ENCODE results near the gene MKKS.

Gene MKKS

DNA sequence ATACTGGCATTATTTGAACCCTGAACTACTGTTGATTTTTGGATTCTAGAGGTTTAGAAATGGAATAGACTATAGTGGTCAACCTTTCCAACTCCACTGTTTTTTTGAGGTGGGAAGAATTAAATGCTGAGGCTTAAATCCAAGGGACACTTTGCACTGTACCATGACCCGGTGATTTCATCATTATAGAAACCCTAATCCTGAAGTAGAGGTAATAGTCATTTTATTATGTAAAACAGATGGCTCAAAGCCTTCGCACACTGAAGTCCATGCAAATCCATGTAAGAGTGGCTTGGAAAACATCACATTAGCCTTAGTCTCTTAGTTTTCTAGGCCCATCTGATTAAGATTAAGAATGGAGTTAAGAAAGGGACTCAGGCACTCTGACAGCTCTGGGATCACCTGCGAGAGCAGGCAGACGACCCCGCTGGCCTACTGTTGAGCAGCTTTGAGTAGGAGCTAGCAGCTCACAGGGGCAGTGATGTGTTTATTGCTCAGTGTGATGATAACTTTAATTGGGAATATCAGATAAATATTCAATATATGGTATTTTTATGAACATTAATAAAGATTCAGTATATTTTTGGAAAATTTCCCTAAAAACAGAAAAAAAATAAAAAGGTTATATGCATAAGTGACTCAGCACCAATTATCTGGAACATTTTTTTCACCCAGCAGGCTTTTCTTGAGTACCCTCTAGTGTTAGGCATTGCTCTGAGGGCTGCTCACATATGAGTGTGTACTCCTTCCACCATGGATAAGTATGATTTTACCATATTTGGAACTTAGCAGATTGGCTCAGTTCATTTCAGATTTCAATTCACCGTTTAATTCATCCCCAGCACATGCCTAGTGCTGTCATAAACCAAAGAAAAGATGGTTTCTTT is 14.5 kb upstream of the MKKS start:
- Histone ChIP-seq H3K36me3 (ENCODE audit: control insufficient read depth, insufficient read depth, low read length) (no peaks in the 10 kb centered on the region), H3K4me3 (ENCODE audit: low read depth, low read length) (no peak overlapping the region), H3K9me3 (ENCODE audit: control insufficient read depth, insufficient read depth, low read length) (no peaks in the 10 kb centered on the region), H3K9ac (ENCODE audit: low read depth, low read length) (no peak overlapping the region), H3K27me3 (ENCODE audit: control insufficient read depth, insufficient read depth, low read length) (no peaks in the 10 kb centered on the region), H3K4me1 (ENCODE audit: control insufficient read depth, insufficient read depth, low read length) (no peaks in the 10 kb centered on the region)

DNA sequence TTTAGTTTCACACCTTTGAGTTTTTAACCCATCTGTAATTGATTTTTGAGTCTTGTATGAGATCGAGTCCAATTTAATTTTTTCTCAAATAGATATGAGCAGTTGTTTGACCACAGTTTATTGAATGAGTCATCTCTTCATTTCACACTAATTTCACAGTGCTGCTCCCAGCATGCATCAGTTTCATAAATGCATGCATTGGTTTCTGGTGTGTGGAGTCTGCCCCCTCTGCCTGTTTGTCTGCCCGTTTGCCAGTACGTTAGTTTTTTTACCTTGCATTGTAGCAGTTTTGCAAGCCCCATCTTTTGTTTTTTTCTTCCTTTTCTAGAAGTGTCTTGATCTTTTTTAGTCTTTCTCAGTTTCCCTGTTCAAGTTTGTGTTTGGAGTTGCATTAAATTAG is 13.0 kb upstream of the MKKS start:
- Histone ChIP-seq H3K4me1 (ENCODE audit: control insufficient read depth, insufficient read depth, low read length) (no peaks in the 10 kb centered on the region), H3K27me3 (ENCODE audit: control insufficient read depth, insufficient read depth, low read length) (no peaks in the 10 kb centered on the region), H3K9ac (ENCODE audit: low read depth, low read length) (no peak overlapping the region), H3K36me3 (ENCODE audit: control insufficient read depth, insufficient read depth, low read length) (no peaks in the 10 kb centered on the region), H3K9me3 (ENCODE audit: control insufficient read depth, insufficient read depth, low read length) (no peaks in the 10 kb centered on the region), H3K4me3 (ENCODE audit: low read depth, low read length) (no peak overlapping the region)

DNA sequence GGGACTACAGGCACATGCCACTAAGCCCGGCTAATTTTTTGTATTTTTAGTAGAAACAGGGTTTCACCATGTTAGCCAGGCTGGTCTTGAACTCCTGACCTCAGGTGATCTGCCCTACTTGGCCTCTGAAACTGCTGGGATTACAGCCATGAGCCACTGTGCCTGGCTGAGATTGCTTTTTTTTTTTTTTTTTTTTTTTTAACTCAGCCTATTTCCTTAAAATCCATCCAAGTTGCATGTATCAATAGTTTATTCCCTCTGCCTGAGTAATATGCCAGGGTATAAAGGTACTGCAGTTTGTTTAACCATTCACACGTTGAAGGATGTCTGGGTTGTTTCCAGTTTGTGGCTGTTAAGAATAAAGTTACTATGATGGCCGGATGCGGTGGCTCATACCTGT is 11.7 kb upstream of the MKKS start:
- H3K27me3 ChIP-seq (ENCODE audit: control insufficient read depth, insufficient read depth, low read length), result no peaks in the 10 kb centered on the region
- no peaks in the 10 kb centered on the region for H3K9me3 ChIP-seq (ENCODE audit: control insufficient read depth, insufficient read depth, low read length)
- H3K4me3 ChIP-seq (ENCODE audit: low read depth, low read length), result no peak overlapping the region
- no peaks in the 10 kb centered on the region for H3K36me3 ChIP-seq (ENCODE audit: control insufficient read depth, insufficient read depth, low read length)
- no peak overlapping the region for H3K9ac ChIP-seq (ENCODE audit: low read depth, low read length)
- H3K4me1 ChIP-seq (ENCODE audit: control insufficient read depth, insufficient read depth, low read length), result no peaks in the 10 kb centered on the region

DNA sequence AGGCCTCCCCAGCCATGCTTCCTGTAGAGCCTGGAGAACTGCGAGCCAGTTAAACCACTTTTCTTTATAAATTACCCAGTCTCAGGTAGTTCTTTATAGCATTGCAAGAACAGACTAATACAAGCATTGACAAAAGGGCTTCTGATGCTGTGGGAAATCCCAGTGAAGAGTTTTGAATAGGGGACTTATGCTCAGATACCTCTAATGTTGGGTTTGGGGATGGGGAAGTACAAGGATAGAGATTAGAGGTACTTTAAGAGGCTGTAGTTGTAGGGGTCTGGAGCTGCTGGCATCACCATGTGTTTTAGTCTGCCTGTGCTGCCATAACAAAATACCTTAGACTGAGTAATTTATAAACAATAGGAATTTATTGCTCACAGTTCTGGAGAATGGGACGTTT is 9.9 kb upstream of the MKKS start:
- Histone ChIP-seq H3K9ac (ENCODE audit: low read depth, low read length) (no peak overlapping the region), H3K27me3 (ENCODE audit: control insufficient read depth, insufficient read depth, low read length) (no peaks in the 10 kb centered on the region), H3K4me1 (ENCODE audit: control insufficient read depth, insufficient read depth, low read length) (no peaks in the 10 kb centered on the region), H3K4me3 (ENCODE audit: low read depth, low read length) (no peak overlapping the region), H3K36me3 (ENCODE audit: control insufficient read depth, insufficient read depth, low read length) (no peaks in the 10 kb centered on the region), H3K9me3 (ENCODE audit: control insufficient read depth, insufficient read depth, low read length) (no peaks in the 10 kb centered on the region)

DNA sequence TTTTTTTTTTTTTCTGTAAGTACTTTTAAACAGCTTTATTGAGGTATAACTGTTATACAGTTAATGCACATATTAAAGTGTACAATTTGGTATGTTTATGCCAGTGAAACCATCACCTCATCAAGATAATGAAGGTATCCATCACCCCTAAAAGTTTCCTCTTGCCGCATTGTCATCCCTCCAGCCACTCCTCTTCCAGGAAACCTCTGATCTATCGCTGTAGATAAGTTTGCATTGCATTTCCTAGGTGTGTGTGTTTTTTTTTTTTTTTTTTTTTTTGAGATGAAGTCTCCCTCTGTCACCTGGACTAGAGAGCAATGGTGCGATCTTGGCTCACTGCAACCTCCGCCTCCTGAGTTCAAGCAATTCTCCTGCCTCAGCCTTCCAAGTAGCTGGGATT is 4.2 kb upstream of the MKKS start:
- Histone ChIP-seq H3K9me3 (ENCODE audit: control insufficient read depth, insufficient read depth, low read length) (no peaks in the 10 kb centered on the region), H3K27me3 (ENCODE audit: control insufficient read depth, insufficient read depth, low read length) (no peaks in the 10 kb centered on the region), H3K4me1 (ENCODE audit: control insufficient read depth, insufficient read depth, low read length) (peaks cover 4% of the 10 kb centered on the region), H3K36me3 (ENCODE audit: control insufficient read depth, insufficient read depth, low read length) (no peaks in the 10 kb centered on the region), H3K9ac (ENCODE audit: low read depth, low read length) (no peak overlapping the region), H3K4me3 (ENCODE audit: low read depth, low read length) (no peak overlapping the region)

DNA sequence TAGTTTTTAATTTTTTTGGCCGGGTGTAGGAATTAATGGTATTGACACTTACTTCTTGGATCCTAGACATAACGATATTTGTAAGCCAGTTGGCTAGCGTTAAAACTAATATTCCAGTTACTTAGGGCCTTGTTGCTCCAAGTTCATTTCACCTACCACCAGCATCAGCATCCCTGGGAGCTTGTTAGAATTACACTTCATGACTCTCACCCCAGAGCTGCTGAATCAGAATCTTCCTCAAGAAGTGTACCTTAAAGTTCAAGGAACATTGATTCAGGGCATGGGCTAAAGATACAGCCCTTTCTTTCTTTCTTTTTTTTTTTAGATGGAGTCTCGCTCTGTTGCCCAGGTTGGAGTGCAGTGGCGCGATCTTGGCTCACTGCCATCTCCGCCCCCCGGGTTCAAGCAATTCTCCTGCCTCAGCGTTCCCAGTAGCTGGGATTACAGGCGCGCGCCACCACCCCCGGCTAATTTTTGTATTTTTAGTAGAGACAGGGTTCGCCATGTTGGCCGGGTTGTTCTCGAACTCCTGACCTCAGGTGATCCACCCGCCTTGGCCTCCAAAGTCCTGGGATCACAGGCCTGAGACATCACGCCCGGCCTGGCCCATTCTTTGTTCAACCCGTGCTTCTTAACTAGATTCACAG is 2.2 kb upstream of the MKKS start:
- Histone ChIP-seq H3K36me3 (ENCODE audit: control insufficient read depth, insufficient read depth, low read length) (no peaks in the 10 kb centered on the region), H3K9me3 (ENCODE audit: control insufficient read depth, insufficient read depth, low read length) (no peaks in the 10 kb centered on the region), H3K4me3 (ENCODE audit: low read depth, low read length) (peak overlapping the region; percentile 94), H3K27me3 (ENCODE audit: control insufficient read depth, insufficient read depth, low read length) (no peaks in the 10 kb centered on the region), H3K9ac (ENCODE audit: low read depth, low read length) (peak overlapping the region; percentile 63), H3K4me1 (ENCODE audit: control insufficient read depth, insufficient read depth, low read length) (peaks cover 10% of the 10 kb centered on the region)

DNA sequence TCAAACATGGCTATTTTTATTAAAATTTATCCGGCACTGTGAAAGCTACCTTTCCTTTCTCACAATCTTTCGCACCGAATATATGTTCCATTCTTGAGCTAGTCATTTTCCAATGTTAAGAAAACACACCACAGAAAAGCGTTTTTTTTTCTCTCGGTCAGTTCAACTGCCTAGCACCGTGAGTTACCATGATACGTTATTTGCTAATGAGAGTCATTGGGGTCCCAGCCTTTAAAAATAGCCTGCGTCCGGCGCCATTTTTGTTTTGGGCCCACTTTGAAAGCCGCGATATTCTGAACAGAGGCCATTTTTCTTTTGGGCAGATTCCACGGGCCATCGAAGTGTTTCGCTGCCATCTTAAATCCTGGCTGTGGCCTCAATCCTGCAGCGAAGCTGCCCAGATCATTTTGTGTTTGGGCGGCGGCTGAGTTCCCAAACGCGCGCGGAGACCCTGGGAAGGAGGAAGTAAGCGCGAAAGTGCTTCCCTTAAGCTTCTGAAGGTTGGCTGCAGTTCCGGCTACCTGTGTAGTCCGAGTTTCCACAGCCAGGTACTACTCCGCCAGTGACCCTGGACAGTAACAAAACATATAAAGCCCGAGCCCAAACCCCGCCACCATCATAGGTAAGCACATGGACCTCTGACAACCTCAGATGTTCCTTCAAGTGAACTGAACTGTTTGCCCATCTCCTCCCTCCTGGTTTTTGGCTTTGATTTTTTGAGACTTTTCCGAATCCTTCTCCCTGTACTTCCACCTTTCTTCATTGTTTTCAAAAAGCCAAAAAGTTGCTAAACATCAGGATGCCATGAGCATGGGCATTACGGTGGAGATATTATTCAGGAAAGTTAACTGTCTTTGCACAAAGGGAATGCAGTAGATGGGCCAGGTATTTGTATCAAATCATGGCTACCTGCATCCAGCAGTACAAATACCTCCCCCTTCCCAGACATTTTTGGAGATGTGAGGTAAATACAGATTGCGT is 1.1 kb upstream of the MKKS start, which contains the start of gene SLX4IP:
Gene SLX4IP (plus strand): TSS at position 474 of the 981 bp plus-strand sequence. CDS start 22,900 bp downstream, outside the sequence.
- H3K4me1 ChIP-seq (ENCODE audit: control insufficient read depth, insufficient read depth, low read length), result peaks cover 11% of the 10 kb centered on the region
- H3K9ac ChIP-seq (ENCODE audit: low read depth, low read length), result peak within 1 kb of the TSS; percentile 84
- H3K36me3 ChIP-seq (ENCODE audit: control insufficient read depth, insufficient read depth, low read length), result no peaks in the 10 kb centered on the region
- H3K27me3 ChIP-seq (ENCODE audit: control insufficient read depth, insufficient read depth, low read length), result no peaks in the 10 kb centered on the region
- peak within 1 kb of the TSS; percentile 94 for H3K4me3 ChIP-seq (ENCODE audit: low read depth, low read length)
- H3K9me3 ChIP-seq (ENCODE audit: control insufficient read depth, insufficient read depth, low read length), result no peaks in the 10 kb centered on the region

DNA sequence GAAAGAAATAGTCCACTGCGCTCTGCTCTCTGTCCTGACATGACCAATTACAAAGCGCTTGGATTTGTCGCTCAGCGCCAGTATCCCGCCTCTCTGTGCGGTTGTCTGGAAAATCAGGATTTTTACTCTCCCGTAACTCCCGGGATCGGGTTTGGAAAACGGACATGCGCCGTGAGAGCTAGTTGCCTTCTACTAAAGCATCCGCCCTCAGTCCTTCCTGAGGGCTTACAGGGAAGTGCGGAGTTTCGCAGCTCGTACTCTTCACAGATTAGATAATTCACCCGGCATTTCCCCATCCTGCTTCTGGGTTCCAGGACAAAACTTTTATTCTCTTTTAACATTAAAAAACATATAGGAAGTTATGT is 427 bp upstream of the MKKS start:
- H3K4me1 ChIP-seq (ENCODE audit: control insufficient read depth, insufficient read depth, low read length), result peaks cover 12% of the 10 kb centered on the region
- H3K27me3 ChIP-seq (ENCODE audit: control insufficient read depth, insufficient read depth, low read length), result no peaks in the 10 kb centered on the region
- H3K9ac ChIP-seq (ENCODE audit: low read depth, low read length), result peak overlapping the region; percentile 84
- peak overlapping the region; percentile 94 for H3K4me3 ChIP-seq (ENCODE audit: low read depth, low read length)
- no peaks in the 10 kb centered on the region for H3K9me3 ChIP-seq (ENCODE audit: control insufficient read depth, insufficient read depth, low read length)
- no peaks in the 10 kb centered on the region for H3K36me3 ChIP-seq (ENCODE audit: control insufficient read depth, insufficient read depth, low read length)

DNA sequence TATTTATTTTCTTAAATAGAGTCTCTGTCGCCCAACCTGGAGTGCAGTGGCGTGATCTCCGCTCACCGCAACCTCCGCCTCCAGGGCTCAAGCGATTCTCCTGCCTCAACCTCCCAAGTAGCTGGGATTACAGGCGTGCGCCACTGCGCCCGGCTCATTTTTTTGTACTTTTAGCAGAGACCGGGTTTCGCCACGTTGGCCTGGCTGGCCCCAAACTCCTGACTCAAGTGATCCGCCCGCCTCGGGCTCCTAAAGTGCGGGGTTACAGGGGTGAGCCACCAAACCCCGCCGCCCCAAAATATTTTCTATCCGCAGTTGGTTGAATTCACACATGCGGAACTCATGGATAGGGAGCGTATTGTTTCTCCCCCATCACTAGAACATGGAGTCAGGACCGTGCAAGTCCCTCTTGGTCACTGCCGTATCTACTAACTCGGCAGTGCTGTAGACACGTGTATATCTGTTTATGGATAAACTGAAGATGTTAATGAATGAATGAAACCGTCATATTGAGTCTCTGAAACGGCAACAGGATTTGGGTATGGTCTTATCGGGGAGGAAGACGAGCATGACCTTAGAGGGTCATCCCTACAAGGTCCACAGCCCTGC is 904 bp downstream of the MKKS start:
- H3K27me3 ChIP-seq (ENCODE audit: control insufficient read depth, insufficient read depth, low read length), result no peaks in the 10 kb centered on the region
- H3K4me3 ChIP-seq (ENCODE audit: low read depth, low read length), result peak overlapping the region; percentile 94
- H3K4me1 ChIP-seq (ENCODE audit: control insufficient read depth, insufficient read depth, low read length), result peaks cover 19% of the 10 kb centered on the region
- no peaks in the 10 kb centered on the region for H3K36me3 ChIP-seq (ENCODE audit: control insufficient read depth, insufficient read depth, low read length)
- peak overlapping the region; percentile 84 for H3K9ac ChIP-seq (ENCODE audit: low read depth, low read length)
- no peaks in the 10 kb centered on the region for H3K9me3 ChIP-seq (ENCODE audit: control insufficient read depth, insufficient read depth, low read length)

DNA sequence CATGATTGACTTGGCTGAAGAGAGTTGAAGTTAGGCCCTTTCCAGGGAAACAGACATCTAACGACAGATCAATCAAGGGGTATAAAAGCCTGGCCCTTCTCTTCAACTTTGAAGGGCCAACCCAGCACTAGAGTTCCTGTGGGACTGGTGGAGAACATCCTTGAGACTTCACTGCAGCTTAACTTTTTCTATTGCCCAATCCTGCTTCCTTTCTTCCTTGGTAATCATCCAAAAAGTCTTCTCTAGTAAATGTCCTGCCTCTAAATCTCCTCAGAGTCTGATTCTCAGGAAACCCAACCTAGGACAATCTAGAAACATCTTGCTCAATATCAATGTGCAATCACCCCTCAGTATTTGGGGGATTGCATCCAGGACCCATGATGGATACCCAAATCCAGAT is 1.9 kb downstream of the MKKS start:
- Histone ChIP-seq H3K36me3 (ENCODE audit: control insufficient read depth, insufficient read depth, low read length) (no peaks in the 10 kb centered on the region), H3K9ac (ENCODE audit: low read depth, low read length) (no peak overlapping the region), H3K4me1 (ENCODE audit: control insufficient read depth, insufficient read depth, low read length) (peaks cover 19% of the 10 kb centered on the region), H3K4me3 (ENCODE audit: low read depth, low read length) (no peak overlapping the region), H3K27me3 (ENCODE audit: control insufficient read depth, insufficient read depth, low read length) (no peaks in the 10 kb centered on the region), H3K9me3 (ENCODE audit: control insufficient read depth, insufficient read depth, low read length) (no peaks in the 10 kb centered on the region)

DNA sequence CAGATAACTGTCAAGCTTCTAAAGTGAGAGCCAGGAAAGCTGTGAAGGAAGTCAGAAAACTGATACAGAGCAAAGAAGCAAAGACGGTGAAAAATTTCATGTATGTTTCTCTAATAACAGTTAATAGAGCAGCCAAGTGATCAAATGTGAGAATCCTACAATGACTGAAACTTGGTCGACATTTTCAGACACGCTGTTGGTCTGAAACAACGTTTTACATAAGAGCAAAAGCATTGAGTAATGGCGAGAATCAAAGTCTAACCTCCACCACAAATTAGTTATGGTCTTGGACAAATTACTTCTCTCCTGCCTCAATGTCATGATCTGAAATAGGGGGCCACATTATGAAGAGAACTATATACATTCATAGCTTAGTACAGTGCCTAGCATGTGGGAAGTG is 3.3 kb downstream of the MKKS start:
- Histone ChIP-seq H3K4me1 (ENCODE audit: control insufficient read depth, insufficient read depth, low read length) (peaks cover 16% of the 10 kb centered on the region), H3K9ac (ENCODE audit: low read depth, low read length) (no peak overlapping the region), H3K9me3 (ENCODE audit: control insufficient read depth, insufficient read depth, low read length) (no peaks in the 10 kb centered on the region), H3K4me3 (ENCODE audit: low read depth, low read length) (no peak overlapping the region), H3K36me3 (ENCODE audit: control insufficient read depth, insufficient read depth, low read length) (no peaks in the 10 kb centered on the region), H3K27me3 (ENCODE audit: control insufficient read depth, insufficient read depth, low read length) (no peaks in the 10 kb centered on the region)
